Frontal cortex (tissue), 4 donors: ENCODE measurements around the gene CPA3. TPM values are rescaled to one million over a fixed set of nuclear protein-coding genes. Genes with fewer than 3 reads are reported as not detected.
A peak's percentile ranks its signal among the peaks of the same experiment; 100 is the strongest.

Experiments
- DNase-seq, 2 donors: peaks; one replicate each; pipeline ENCODE4 v3.0.0; 2012; ENCODE audit warnings: low spot score in 2 of 2
- FAIRE-seq: peaks from 2 replicates; lab custom pipeline; 2012; peaks lifted over from hg19 to GRCh38; lab: Jason Lieb, UNC
- total RNA-seq: library from RNA; depleted of rRNA; stranded (reverse); fragments of >200 nt; gene quantifications from one replicate; pipeline ENCODE4 v1.2.3, GENCODE V29; 2014
- donor health status: control.
- donor health status: control.
- donor health status: control.

Gene CPA3
- total RNA-seq, 1 donor from 2014 or later: not detected

DNA sequence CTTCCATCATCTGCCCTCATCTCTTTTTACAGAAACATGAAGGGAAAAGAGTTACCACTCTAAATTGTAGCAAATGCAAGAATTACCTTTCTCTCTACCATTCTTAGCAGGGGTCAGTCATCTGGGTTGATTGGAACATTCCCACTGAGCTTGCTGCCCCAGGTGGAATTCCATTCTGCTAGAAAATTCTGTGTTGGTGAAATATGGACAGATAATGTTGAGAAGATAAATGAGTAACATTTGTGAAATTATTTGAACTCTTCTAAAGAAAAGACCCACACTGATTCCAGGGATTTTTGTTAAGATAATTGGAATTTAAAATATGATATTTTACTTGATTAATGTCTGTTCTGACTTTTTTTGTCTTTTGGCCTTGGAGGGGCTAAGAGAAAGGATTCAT lies 11.0 kb upstream of the CPA3 start:
- FAIRE-seq: no peak
- DNase-seq: no peak

DNA sequence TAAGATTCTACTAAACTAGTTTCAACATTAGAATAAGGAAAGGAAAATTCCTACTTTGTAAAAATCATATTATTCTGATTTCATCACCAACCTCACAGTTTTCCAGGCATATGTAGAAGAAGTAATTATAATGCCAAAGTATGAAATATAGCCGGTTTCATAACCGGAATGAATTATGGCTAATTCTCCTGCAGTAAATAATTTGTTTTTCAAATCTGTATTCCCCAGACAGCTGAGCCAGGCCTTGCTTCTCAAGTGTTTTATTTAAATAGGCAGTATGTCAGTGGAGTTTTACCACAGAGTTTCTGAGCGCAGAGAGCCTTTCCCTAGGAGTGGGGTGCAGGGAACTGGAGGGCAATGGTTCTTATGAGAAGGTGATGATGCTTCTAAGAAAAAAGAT lies 8.7 kb upstream of the CPA3 start:
- FAIRE-seq (no peak), DNase-seq (no peak)

DNA sequence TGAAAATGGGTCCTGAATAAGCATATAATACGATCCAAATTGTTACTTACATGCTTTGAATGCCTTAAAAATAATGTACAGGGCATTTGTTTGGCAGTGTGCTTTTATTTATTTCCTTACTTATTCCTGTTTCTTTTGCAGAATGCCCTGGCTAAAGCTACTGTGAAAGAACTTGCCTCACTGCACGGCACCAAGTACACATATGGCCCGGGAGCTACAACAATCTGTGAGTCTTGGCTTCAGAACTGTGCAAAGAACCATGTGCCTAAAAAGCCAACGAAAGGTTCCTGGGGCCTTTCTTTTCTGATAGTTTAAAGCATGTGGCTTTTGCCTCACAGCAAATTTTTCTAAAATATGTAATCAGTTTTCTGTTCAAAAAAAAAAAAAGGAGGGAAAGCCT lies 7.8 kb upstream of the CPA3 start:
- DNase-seq: no peak
- FAIRE-seq: no peak

DNA sequence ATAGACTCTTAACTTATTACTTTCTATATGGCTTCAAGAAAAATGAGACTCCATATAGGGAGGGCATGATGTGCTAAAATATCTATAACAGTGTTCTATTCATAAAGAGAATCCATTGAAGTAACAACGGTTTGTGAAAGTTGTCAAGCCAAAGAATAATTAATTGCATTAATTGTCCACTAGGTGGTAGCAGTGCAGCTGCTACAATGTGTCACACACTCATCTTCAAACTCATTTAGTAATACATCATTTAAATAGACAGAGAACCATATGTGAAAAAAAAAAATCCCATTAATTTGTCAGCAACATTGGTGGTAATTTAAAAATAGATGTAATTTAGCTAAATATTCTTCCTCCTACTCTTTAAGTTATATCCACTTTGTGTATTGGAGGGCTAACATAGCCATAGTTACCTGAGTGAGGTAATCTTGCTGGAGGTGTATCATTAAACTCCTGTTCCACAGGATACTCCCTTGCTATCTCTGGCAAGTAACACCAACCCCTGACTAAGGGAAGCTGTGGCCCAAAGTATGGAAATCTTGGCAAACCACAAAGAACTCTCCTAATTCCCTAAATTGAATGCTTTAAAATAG lies 3.7 kb upstream of the CPA3 start:
- peak; percentile 86 for FAIRE-seq

DNA sequence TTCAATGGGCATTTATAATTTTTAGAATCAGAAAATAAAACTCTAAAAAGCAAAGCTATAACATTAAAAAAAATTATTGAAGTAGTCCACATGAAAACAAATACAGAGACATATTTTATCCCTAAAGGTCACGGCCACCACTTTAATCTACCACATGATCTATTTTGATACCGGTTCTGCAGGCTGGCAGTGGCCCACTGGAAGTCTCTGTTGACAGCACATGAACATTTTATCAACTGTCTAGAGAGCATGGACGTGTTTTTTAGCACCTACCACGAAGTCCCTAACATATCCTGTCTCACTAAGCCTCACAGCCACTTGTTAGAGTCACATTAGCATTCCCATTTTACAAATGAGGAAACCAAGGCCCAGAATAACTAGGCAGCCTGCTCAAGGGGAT lies 1.8 kb upstream of the CPA3 start:
- FAIRE-seq (no peak), DNase-seq (no peak)

More for the DNA sequence above, 3.7 kb upstream of the CPA3 start:
- DNase-seq: peak; percentile 10 to 39

GRCh38 chr3:148863814-148864213 lies 1.3 kb upstream of the CPA3 start:
- no peak for FAIRE-seq
- no peak for DNase-seq

GRCh38 chr3:148866261-148866660 lies 1.2 kb downstream of the CPA3 start:
- DNase-seq (no peak), FAIRE-seq (no peak)

GRCh38 chr3:148873270-148873927 lies 8.3 kb downstream of the CPA3 start:
- FAIRE-seq (no peak), DNase-seq (no peak)

- FAIRE-seq (no peak), DNase-seq (no peak)
Observed at GRCh38 chr3:148873977-148874376, 8.9 kb downstream of the CPA3 start.

DNA sequence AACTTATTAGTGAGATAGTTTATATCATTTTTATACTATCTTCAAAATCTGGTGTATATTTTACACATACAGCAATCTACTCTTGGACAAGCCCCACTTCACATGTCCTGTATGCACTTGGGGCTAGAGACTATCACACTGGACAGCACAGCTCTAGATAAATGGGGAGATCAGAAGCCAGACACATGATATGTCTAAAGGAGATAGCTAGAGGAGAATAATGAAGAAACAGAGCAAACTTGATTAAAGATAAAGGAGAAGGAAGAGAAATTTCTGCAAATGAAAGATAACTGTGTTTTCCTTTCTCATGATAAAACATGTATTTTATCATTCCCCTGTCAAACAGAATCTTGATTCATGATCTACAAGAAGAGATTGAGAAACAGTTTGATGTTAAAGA lies 13.0 kb downstream of the CPA3 start:
- DNase-seq: no peak
- FAIRE-seq: no peak

- DNase-seq (no peak), FAIRE-seq (no peak)
Observed at GRCh38 chr3:148879256-148879655, 14.2 kb downstream of the CPA3 start.

DNA sequence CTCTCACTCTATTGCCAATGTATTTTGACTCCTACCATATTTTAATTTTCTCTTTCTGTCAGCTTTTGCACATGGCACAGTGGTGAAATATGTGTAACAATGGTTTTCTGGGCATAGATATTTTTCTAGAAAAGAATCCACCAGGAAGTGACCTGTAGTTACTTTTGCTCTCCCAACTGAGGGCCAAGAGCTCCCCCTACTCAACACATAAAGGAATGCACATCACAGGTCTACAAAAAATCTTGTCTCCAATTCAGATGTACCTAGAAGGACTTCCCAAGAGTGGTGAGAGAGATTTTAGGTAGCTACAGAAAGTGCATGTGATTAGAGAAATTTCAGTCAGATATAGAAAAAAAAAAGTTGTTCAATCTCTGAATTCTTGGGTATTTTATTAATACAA lies 15.6 kb downstream of the CPA3 start:
- no peak for FAIRE-seq
- no peak for DNase-seq

DNA sequence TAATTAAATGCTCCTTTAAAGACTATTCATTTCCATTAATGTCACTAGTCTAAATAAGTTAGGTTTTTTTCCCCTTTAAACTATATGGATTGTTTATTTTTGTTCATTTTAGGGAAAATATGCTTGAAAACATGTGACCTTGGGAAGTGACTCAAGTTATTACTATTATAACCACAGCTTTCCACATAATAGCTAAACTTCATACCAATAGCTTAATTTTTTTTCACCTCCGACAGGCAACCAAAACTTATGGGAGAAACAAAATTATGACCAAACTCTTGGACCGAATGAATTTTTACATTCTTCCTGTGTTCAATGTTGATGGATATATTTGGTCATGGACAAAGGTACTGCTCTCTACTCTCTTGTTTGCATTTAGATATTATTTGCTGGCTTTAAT lies 16.2 kb downstream of the CPA3 start:
- DNase-seq: no peak
- FAIRE-seq: no peak

GRCh38 chr3:148882288-148882687 lies 17.2 kb downstream of the CPA3 start:
- no peak for DNase-seq
- no peak for FAIRE-seq

GRCh38 chr3:148883163-148883562 lies 18.1 kb downstream of the CPA3 start:
- DNase-seq (no peak), FAIRE-seq (no peak)

- no peak for DNase-seq
- no peak for FAIRE-seq
Observed at GRCh38 chr3:148884261-148884660, 19.2 kb downstream of the CPA3 start.

GRCh38 chr3:148889828-148890227 lies 24.7 kb downstream of the CPA3 start:
- DNase-seq: no peak
- FAIRE-seq: no peak

- DNase-seq (no peak), FAIRE-seq (no peak)
Observed at GRCh38 chr3:148896062-148896461, 31.0 kb downstream of the CPA3 start.

DNA sequence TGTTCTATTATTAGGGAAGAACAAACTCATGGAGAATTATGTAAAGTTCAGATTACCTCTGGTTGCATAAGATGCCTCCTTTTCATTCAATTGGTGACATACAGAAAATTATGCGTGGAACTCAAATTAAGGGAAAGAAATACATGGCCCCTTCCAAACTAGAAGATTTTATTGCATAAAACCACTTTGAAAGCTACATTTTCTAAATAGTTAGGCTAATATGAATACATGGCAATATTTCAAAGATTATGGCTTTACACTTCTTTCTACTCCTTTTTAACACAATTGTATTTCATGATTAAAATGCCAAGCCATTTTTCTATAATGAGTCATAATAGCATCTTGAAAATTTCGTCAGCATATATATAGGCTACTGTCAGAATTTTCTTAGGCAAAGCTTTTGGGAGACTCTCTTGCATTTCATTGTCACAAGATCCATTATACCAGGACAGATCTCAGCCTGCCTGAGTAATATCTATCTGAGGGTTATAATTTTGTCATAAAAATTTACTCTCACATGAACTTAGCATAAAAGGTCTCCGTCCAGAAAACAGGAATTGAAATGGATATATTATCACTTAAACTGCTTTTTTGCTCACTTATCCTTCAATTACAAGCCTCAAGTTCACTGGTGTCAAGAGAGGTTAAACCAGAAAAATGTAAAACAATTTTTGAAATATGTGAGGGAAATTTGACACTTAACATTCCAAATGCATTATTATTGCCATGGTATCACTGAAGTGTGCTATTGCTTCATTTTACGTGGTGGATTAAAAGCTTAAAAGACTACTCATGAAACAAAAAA lies 37.1 kb downstream of the CPA3 start:
- FAIRE-seq (no peak), DNase-seq (no peak)

DNA sequence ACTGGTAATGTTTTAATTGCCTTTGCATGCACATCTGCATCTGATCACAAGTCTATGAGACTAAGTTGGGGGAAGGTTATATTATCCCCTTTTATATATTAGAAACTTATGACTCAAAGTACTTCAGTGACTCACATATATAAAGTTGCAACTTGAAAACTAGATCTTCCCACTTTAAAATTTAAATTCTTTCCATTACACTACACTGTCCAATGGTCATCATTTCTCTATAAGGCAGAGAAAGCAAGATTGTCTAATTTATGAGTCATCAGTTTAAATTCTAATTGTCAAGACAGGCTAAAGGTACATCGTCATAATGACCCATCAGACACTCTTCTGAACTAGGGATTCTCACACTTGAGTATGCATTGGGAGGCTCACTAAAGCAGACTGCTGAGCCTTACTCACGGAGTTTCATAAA lies 37.9 kb downstream of the CPA3 start:
- no peak for DNase-seq
- FAIRE-seq: no peak

DNA sequence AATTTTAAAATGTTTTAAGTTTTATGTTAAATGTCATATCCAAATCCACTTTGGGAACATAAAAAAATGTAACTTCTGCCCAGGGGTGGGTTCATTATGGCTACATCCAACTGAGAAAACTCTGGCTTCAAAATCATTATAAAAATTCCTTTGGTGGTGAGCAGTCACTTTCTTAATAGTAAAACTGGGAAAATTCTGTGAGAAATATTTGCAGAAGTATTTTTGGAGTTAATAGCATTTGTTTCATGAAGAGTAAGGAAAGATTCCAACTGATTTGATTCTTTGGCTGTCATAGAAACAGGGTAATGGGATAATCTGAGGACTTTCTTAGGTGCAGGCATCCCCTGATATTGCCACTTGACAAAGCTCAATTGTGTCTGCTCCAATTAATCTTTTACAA lies 38.8 kb downstream of the CPA3 start:
- FAIRE-seq (no peak), DNase-seq (no peak)
